K562 (cell line): ENCODE results near the gene HBG1. TPM values are rescaled to one million over a fixed set of nuclear protein-coding genes. Genes with fewer than 3 reads are reported as not detected.

Experiments used
- MYC ChIP-seq, 2 experiments: fragments of 250-450 bp in 1 of 2; sonication (Bioruptor Pico) in 1 of 2; IDR thresholded peaks; 2 replicates each; pipeline versions ENCODE4 v1.5.1 to v1.6.1; 2012 to 2021; ENCODE audit warnings: low read depth in 2 of 2, borderline replicate concordance in 1 of 2, improper control_type of control experiment in 1 of 2, low read length in 1 of 2, mild to moderate bottlenecking in 1 of 2, moderate library complexity in 1 of 2
- polyA plus RNA-seq, 8 experiments: library from polyadenylated mRNA; depleted of rRNA in 4 of 8; stranded (reverse) in 5 of 8; unstranded in 3 of 8; fragments of >200 nt; fragmentation: Nextera tagmentation in 2 of 8; fragmentation: Illumina TruSeq in 1 of 8; extraction: Ambion mirVana in 2 of 8; extraction: Trizol in 1 of 8; gene quantifications; 2 replicates each; pipeline versions ENCODE4 v1.2.1 to v1.2.3, GENCODE V29; 2011 to 2014; ENCODE audit warnings: inconsistent platforms in 1 of 8, missing spikeins in 1 of 8
- total RNA-seq, 7 experiments: library from RNA; depleted of rRNA in 6 of 7; stranded (reverse); fragments of >200 nt in 6 of 7; fragmentation: Illumina TruSeq in 2 of 7; extraction: Trizol in 2 of 7; gene quantifications; 2 replicates each; pipeline versions ENCODE4 v1.2.1 to v1.2.3, GENCODE V29; 2011 to 2021; ENCODE audit warnings: low replicate concordance in 1 of 7
- TF ChIP-seq, protein P1 (sequence below), 2 experiments: IDR thresholded peaks in 1 of 2; conservative IDR thresholded peaks in 1 of 2; 2 replicates each; pipeline ENCODE4 v1.6.1; 2016; ENCODE audit warnings: low read depth in 2 of 2, mild to moderate bottlenecking in 1 of 2, missing compliant biosample characterization in 1 of 2, missing genetic modification characterization in 1 of 2, moderate library complexity in 1 of 2
- TF ChIP-seq, protein P2 (sequence below): fragments of 450-650 bp; formaldehyde crosslinking; IDR thresholded peaks from 2 replicates; pipeline ENCODE4 v1.4.0; 2022; ENCODE audit warnings: missing genetic modification characterization
- TF ChIP-seq, protein P3 (sequence below), 2 experiments: fragments of 450-650 bp in 1 of 2; sonication (generic) in 1 of 2; formaldehyde crosslinking in 1 of 2; IDR thresholded peaks; 2 replicates each; pipeline versions ENCODE4 v1.7.1 to v1.9.0; 2016 to 2022; ENCODE audit warnings: inconsistent platforms in 1 of 2, mild to moderate bottlenecking in 1 of 2, missing genetic modification reagents in 1 of 2
- TF ChIP-seq, protein P4 (sequence below): sonication (generic); formaldehyde crosslinking; IDR thresholded peaks from 2 replicates; pipeline ENCODE4 v1.8.0; 2022; ENCODE audit warnings: missing genetic modification reagents, mild to moderate bottlenecking, borderline replicate concordance

The HBG1 gene
- total and polyA plus RNA-seq, 9 of the 15 experiments (the other 6 are each of a cell fraction or from before 2014, with no cell fraction given): 1,066 to 16,338 (median 4,898) TPM

DNA sequence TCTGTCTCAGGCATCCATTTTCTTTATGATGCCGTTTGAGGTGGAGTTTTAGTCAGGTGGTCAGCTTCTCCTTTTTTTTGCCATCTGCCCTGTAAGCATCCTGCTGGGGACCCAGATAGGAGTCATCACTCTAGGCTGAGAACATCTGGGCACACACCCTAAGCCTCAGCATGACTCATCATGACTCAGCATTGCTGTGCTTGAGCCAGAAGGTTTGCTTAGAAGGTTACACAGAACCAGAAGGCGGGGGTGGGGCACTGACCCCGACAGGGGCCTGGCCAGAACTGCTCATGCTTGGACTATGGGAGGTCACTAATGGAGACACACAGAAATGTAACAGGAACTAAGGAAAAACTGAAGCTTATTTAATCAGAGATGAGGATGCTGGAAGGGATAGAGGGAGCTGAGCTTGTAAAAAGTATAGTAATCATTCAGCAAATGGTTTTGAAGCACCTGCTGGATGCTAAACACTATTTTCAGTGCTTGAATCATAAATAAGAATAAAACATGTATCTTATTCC, 31.0 kb upstream of the HBG1 start (continued):
- TF ChIP-seq, protein P1, sequence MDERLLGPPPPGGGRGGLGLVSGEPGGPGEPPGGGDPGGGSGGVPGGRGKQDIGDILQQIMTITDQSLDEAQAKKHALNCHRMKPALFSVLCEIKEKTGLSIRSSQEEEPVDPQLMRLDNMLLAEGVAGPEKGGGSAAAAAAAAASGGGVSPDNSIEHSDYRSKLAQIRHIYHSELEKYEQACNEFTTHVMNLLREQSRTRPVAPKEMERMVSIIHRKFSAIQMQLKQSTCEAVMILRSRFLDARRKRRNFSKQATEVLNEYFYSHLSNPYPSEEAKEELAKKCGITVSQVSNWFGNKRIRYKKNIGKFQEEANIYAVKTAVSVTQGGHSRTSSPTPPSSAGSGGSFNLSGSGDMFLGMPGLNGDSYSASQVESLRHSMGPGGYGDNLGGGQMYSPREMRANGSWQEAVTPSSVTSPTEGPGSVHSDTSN (CRISPR knock-in tag; IDR thresholded peaks at IDR 0.05; ENCODE audit: low read depth): no peak
- TF ChIP-seq, protein P1 (tag; conservative IDR thresholded peaks at IDR 0.05; ENCODE audit: low read depth): peak; percentile 91
- TF ChIP-seq, protein P2, sequence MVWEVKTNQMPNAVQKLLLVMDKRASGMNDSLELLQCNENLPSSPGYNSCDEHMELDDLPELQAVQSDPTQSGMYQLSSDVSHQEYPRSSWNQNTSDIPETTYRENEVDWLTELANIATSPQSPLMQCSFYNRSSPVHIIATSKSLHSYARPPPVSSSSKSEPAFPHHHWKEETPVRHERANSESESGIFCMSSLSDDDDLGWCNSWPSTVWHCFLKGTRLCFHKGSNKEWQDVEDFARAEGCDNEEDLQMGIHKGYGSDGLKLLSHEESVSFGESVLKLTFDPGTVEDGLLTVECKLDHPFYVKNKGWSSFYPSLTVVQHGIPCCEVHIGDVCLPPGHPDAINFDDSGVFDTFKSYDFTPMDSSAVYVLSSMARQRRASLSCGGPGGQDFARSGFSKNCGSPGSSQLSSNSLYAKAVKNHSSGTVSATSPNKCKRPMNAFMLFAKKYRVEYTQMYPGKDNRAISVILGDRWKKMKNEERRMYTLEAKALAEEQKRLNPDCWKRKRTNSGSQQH (CRISPR knock-in tag): peak; percentile 75
- TF ChIP-seq, protein P3, sequence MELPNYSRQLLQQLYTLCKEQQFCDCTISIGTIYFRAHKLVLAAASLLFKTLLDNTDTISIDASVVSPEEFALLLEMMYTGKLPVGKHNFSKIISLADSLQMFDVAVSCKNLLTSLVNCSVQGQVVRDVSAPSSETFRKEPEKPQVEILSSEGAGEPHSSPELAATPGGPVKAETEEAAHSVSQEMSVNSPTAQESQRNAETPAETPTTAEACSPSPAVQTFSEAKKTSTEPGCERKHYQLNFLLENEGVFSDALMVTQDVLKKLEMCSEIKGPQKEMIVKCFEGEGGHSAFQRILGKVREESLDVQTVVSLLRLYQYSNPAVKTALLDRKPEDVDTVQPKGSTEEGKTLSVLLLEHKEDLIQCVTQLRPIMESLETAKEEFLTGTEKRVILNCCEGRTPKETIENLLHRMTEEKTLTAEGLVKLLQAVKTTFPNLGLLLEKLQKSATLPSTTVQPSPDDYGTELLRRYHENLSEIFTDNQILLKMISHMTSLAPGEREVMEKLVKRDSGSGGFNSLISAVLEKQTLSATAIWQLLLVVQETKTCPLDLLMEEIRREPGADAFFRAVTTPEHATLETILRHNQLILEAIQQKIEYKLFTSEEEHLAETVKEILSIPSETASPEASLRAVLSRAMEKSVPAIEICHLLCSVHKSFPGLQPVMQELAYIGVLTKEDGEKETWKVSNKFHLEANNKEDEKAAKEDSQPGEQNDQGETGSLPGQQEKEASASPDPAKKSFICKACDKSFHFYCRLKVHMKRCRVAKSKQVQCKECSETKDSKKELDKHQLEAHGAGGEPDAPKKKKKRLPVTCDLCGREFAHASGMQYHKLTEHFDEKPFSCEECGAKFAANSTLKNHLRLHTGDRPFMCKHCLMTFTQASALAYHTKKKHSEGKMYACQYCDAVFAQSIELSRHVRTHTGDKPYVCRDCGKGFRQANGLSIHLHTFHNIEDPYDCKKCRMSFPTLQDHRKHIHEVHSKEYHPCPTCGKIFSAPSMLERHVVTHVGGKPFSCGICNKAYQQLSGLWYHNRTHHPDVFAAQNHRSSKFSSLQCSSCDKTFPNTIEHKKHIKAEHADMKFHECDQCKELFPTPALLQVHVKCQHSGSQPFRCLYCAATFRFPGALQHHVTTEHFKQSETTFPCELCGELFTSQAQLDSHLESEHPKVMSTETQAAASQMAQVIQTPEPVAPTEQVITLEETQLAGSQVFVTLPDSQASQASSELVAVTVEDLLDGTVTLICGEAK (IDR thresholded peaks at IDR 0.05): no peak
- TF ChIP-seq, protein P3 (CRISPR knock-in tag; IDR thresholded peaks at IDR 0.05): no peak
- TF ChIP-seq MYC (IDR thresholded peaks at IDR 0.05; ENCODE audit: low read depth, low read length): peak; percentile 82
- TF ChIP-seq MYC (CRISPR knock-in tag; IDR thresholded peaks at IDR 0.05; ENCODE audit: borderline replicate concordance, low read depth): no peak
- TF ChIP-seq, protein P4, sequence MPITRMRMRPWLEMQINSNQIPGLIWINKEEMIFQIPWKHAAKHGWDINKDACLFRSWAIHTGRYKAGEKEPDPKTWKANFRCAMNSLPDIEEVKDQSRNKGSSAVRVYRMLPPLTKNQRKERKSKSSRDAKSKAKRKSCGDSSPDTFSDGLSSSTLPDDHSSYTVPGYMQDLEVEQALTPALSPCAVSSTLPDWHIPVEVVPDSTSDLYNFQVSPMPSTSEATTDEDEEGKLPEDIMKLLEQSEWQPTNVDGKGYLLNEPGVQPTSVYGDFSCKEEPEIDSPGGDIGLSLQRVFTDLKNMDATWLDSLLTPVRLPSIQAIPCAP: no peak
